GM18873 (cell line): ENCODE measurements around the gene HIPK4.
"Not testable (repeated sequence)": the region's sequence is repeated elsewhere in the genome, so short reads cannot be mapped to it uniquely, and the experiment has no call there.

Source experiments
- ATAC-seq: cut with Tn5 transposase; IDR thresholded peaks from one replicate; pipeline ENCODE4 v1.9.1; 2021; ENCODE audit warnings: mild to moderate bottlenecking, moderate library complexity, moderate number of reproducible peaks; ENCODE audit not compliant: unreplicated experiment, low FRiP score

HIPK4 gene

DNA sequence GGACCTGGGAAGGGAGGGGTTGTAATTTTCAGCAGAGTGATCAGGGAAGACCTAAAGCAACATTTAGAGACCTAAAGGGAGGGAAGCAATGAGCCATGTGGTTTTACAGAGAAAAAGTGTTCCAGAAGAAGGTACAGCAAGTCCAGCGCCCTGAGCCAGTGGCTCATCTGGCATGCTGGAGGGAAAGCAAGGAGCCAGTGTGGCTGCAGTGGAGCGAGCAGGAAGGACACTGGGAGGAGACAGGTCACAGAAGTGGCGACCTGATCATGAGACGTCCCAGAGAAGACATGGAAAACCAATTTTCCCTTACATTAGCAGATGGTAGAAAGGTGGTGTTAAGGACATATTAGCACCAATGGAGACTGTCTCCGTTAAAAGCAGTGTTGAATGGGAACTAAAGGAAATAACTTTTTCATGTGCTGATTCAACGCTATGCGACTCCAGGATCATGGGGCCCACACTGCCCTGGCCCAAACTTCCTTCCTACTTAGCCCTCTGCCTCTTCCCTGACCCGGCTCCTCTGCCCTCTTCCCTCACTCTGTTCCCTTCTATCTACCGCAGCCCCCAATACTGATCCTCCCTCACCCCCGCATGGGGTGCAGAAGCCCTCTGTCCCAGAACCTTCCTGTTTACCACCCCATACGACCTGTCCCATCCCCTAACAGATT is 47.2 kb downstream of the HIPK4 start:
- ATAC-seq: no peak

GRCh38 chr19:40341601-40342482 is 48.1 kb downstream of the HIPK4 start:
- ATAC-seq: no peak

GRCh38 chr19:40339018-40339728 is 50.8 kb downstream of the HIPK4 start:
- ATAC-seq: no peak

- no peak for ATAC-seq
Measured at GRCh38 chr19:40337594-40337993, 52.4 kb downstream of the HIPK4 start.

- ATAC-seq: no peak
Measured at GRCh38 chr19:40337107-40337506, 52.9 kb downstream of the HIPK4 start.

- no peak for ATAC-seq
Measured at GRCh38 chr19:40336601-40336900, 53.4 kb downstream of the HIPK4 start.

DNA sequence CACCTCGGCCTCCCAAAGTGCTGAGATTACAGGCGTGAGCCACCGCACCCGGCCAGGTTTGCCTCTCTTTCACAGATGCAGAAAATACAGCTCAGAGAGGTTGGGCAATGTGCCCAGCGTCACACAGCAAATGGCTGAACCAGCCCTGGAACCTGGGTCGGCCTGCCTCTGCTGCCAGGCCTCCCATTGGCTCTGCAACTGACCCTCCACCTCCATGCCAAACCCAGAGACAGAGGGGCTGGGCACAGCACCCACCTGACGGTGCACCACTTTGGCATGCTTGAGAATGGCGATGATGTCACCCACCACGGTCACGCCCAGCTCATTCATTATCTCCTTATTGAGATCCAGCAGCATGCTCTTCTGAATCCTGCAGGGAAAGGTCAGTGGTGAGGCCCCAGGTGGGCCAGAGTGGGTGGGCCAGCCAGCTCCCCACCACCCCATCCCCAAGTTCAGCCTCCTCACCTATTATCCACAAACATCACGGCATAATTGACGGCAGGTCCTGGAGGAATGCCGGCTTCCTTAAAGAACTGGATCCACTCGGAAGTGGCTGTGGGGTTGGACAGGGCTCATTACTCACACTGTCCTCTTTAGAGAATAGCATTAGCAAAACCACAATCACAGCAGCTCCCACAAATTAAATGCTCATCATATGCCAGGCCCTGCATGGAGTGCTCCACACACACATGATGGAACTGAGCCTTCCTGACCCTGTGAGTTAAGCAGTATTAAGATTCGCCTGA is 54.0 kb downstream of the HIPK4 start:
- no peak for ATAC-seq

- ATAC-seq: no peak
Measured at GRCh38 chr19:40335101-40335500, 54.9 kb downstream of the HIPK4 start.

DNA sequence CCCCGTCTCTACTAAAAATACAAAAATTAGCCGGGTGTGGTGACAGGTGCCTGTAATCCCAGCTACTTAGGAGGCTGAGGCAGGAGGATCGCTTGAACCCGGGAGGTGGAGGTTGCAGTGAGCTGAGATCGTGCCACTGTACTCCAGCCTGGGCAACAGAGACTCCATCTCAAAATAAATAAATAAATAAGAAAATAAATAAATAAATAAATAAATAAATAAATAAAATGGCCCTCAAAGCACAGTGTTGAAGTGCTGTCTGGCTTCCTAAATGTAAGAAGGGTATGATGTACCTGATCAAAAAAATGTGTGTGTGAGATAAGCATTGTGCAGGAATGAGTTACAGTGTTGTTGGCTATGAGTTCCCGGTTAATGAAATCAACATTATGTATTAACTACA is 56.9 kb downstream of the HIPK4 start:
- ATAC-seq: not testable (repeated sequence)

GRCh38 chr19:40332669-40333068 is 57.3 kb downstream of the HIPK4 start:
- no peak for ATAC-seq

- ATAC-seq: no peak
Measured at GRCh38 chr19:40331052-40331451, 58.9 kb downstream of the HIPK4 start.
